GM21528 (cell line): ENCODE measurements around the gene ZC3H12C.

ENCODE experiments used
- ATAC-seq: cut with Tn5 transposase; IDR thresholded peaks from one replicate; pipeline ENCODE4 v1.9.1; 2021; ENCODE audit warnings: mild to moderate bottlenecking, moderate library complexity; ENCODE audit not compliant: unreplicated experiment, low FRiP score

ZC3H12C gene

DNA sequence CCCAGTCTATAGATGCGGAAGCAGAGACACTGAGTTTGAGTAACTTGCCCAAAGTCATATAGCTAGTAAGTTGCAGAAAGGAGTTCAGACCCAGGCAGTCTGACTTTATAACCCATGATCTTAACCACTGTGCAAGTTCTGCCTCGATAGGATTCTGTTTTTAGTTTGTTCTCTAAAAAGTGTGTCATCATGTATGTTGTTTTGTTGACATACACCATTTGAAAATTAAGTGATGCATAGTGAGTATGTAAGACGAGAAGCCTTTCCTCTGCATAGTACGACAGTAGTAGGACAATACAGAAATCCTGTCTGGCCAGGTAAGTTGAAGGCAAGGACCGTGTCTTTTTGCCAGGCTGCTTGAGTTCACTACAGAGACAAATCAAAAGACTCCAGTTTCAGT, 3.3 kb downstream of the ZC3H12C start:
- no peak for ATAC-seq

DNA sequence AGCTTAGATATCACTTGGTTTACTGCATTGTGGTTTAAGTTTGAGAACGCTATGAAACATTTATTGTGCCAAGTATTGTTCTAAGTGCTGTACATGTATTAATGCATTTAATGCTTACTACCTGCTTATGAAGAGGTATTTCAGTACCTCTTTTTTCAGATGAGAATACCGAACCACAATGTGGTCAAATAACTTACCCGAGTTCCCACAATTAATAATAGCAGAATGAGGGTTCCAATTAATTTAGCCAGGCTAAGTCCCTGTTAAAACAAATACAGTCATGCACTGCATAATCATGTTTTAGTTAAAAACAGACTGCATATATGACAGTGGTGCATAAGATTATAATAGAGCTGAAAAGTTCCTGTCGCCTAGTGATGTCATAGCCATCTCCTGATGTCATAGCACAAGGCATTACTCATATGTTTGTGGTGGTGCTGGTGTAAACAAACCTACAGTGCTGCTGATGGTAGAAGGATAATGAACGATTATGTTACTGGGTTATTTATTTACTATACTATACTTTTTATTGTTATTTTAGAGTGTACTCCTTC, 4.3 kb downstream of the ZC3H12C start:
- ATAC-seq: no peak

DNA sequence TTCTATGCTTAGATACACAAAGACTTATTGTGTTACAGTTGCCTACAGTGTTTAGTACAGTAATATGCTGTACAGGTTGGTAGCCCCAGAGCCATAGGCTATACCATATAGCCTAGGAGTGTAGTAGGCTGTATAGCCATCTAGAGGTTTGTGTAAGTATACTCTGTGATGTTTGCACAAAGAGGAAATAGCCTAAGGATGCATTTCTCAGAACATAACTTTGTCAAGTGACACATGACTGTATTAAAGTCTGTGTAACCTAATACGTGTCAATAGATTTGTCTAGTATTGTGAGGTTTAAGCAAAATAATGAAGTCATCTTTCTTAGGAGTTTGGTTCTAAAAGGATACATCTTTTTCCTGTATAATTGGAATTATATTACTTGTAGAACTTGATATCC, 5.5 kb downstream of the ZC3H12C start:
- peak; percentile 50 for ATAC-seq

DNA sequence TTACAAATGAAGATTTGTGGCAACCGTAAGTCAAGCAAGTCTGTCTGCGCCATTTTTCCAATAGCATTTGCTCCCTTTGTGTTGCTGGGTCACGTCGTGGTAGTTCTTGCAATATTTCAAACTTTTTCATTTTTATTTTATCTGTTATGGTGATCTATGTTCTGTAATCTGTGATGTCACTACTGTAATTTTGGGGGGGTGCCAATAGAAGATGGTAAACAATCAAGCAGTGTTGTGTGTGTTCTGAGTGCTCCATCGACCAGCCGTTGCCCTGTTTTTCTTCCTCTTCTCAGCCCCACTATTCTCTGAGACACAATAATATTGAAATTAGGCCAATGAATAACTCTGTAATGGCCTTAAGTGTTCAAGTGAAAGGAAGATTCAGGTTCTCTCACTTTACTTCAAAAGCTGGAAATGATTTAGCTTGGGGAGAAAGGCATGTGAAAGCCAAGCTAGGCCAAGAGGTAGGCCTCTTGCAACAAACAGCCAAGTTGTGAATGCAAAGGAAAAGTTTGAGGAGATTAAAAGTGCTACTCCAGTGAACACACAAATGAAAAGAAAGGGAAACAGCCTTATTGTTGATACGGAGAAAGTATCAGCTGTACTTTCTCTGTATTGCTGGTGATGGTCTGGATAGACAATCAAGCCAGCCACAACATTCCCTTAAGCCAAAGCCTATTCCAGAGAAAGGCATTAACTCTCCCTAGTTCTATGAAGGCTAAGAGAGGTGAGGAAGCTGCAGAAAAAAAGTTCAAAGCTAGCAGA, 7.5 kb downstream of the ZC3H12C start:
- no peak for ATAC-seq

DNA sequence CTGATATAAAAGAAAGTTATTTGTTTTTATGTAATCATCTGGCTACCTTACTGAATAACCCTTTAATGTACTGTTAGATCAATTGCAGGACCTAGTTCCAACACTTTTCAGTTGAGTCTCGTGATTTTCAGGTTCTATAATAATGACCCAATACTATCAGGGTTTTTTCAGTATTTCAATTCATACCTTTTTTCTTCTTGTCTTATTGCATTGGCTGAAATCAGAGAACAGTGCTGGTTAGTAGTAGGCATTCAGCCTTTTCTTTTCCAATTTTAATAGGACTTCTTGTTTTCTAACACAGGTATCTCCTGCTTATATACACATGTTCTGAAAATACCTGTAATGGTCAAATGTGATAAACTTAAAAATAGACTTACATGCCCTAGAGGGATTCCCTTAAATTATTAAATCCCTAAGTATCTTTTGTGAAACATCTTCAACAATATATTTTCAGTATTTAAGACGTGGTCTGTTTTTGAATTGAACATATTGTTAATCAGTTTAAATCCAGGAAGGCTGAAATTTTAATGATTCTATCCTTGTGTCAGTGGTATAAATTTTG, 13.6 kb downstream of the ZC3H12C start:
- ATAC-seq: no peak

DNA sequence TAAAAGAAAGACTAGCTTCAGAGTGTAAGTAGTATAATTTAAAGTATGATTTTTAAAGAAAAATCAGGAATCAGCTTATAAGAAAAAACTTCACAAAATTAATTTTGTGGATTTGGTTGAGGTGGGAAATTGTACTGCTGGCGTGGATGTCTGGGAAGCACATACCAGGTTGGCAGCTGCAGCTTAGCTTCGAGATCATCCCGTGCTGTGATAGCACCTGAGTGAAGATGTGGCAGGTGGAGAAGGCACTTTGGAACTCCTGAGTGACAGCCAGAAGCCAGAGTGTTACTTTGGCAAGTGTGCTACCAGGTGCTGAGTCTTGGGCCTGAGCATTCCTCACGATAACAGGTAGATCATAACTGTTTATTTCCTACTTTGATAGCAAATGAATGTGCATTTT, 17.7 kb downstream of the ZC3H12C start:
- ATAC-seq: no peak

DNA sequence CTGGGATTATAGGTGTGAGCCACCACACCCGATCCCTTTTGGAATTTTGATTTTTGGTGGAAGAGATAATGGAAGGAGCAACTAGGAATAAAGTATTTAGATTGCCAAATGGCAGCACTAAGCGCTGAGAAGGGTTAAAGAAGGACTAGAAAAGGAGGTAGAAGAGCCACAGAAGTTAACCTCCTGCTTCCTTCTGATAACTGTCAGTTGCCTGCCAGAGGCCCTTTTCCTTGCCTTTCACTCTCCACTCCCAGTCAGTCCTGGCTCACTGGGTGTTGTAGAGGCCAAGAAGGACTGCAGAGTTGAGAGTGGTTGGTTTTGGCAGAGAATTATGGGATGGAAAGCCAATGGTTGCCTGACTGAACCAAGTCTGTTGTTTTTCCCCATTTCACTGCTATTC, 19.3 kb downstream of the ZC3H12C start:
- ATAC-seq: no peak

DNA sequence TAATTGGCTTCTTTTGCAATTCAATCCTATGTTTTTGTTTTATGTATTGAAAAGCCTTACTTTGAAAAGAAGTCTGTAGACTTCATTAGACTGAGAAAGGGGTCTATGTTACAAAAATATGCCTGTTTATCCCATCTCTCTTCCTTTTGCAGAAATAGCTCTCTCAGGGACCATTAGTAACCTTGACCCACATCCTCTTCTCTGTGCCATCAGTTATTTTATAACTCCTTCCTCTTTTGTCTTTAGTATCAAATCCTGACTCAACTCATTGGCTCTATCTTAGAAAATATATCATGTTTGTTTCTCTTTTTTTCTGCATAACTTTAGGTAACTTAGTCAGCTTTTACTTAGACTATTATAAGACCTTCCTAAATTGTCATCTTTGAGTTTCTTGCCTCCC, 20.3 kb downstream of the ZC3H12C start:
- ATAC-seq: no peak

DNA sequence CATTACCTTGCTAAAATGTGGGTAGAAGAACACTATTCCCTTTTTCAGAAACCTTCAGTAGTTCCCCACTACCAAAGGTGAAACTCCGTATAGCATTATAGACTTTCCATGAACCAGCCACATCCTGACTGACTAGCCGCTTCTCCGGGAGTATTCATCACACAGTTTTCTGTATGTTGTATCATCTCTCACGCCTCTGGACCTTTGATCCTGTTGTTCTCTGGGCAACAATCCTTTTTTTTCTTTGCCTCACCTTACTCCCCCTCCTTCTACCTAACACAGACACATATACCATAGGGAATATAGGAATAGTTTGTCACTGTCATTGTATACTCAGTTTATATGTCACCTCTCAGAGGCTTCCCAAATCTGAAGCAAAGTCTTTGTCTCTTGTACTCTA, 20.8 kb downstream of the ZC3H12C start:
- ATAC-seq: no peak

DNA sequence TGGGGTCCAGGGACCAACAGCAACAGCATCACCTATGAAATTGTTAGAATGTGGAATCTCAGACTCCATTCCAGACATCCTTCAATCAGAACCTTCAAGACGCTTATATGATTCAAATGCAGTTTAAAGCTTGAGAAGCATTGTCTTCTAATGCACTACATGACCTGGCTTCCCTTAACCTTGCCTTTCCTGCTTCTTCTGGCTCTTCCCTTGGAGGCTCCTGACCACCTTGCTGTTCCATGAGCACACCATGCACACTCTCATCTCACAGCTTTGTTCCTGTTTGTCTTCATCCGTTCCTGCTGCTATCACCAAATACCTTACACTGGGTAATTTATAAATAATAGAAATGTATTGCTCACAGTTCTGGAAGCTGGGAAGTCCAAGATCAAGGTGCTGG, 26.1 kb downstream of the ZC3H12C start:
- ATAC-seq: no peak

DNA sequence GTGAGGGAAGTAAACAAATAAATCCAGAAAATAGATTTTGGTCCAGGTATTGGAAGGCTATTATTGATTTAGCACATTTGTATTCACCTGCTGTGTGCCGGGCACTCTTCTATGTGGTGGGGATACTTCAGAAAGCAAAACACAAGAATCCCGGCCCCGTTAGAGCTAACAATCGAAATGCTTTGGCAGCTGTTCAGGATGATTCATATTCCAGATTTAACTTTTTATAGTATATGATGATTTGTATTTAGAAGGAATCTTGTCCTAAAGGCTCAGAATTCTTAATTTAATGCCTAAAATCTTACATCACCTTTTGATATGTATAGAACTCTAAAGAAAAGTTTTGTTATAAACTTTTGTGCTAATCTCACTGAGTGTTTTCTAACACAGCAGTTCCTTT, 28.0 kb downstream of the ZC3H12C start:
- ATAC-seq: no peak

DNA sequence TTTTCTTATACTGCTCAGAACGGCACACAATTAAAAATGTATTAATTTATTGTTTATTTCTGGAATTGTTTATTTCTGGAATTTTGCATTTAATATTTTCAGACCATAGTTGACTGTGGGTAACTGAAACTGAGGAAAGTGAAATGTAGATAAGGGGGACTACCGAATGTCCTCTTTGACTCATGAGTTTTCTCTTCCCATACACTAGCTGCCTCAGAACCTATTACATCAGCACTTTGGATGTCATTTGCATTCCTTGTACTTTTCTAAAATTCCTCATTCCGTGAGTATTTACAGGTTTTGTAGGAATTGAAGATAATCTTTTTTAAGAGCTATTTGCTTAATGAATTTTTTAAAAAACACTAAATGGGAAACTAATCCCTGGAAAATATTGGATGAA, 29.8 kb downstream of the ZC3H12C start:
- no peak for ATAC-seq

DNA sequence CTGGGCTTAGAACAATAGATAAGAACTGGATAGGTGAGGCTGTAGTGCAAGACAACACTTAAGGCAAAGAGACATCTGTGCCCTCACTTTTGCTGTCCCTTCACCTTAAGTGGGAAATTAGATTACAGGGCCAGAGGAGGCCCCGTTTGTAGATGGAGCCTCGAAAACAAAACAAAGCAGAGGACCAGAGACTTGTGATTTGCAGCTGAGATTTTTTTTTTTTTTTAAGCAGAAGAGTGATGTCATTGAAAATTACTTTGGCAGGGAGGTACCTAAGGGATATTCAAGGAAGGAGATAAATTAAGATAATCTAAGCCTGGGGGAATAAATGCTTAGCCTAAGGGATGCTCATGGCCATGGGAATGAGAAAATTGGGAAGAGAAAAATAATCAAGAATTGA, 31.4 kb downstream of the ZC3H12C start:
- ATAC-seq: no peak

DNA sequence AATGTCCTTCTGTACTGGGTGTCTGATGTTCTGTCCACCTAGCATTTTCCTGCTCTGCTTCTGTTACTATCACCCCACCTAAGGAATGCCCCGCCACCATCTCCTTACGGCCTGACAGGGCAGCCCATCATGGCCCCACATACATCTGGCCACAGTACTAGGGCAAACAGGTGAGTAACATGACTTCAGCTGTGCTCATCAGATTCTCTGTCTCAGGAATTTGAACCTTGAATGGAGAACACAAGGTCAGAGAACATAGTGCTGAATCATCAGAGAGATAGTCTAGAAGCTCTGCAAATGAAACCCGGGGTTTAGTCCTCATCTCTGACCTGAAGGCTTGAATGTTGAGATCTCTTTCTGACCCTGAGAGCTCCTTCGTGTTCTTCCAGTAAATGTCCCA, 32.4 kb downstream of the ZC3H12C start:
- no peak for ATAC-seq

DNA sequence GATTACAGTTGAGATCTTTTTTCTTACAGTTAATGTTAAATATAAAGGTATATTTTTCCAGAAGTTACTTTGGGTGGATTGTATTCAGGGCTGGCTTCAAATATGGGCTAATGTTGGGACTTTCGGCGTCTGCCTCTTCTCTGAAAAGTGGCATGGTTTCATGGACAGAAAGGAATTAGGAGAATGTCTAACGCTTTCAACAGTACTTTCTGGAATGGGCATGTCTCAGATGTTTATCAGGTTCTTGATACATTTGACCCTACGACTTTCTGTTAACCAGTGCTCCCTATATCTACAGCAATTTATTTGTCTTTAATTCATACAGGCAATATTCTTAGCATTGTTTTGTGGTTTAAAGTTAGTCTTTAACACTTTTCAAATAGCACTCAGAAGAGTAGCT, 33.7 kb downstream of the ZC3H12C start:
- ATAC-seq: no peak

DNA sequence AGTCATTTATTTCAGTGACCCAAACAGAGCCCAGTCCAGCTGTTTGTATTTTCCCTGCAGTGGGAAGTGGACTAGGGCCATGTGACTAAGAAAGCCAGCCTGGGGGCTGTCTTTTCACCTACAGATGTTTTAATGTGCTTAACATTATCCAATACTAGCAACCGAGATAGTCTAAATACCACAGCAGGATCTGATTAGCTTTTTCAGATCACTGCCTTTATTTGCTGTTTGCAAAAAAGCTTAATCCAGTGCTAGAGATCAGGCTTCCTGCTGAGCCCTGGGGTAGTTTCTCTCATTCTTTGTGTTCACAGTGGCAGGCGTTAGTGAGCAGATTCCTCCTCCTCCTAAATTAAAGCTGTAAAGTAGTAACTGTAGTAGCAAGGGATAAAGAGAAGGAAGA, 35.0 kb downstream of the ZC3H12C start:
- ATAC-seq: no peak

DNA sequence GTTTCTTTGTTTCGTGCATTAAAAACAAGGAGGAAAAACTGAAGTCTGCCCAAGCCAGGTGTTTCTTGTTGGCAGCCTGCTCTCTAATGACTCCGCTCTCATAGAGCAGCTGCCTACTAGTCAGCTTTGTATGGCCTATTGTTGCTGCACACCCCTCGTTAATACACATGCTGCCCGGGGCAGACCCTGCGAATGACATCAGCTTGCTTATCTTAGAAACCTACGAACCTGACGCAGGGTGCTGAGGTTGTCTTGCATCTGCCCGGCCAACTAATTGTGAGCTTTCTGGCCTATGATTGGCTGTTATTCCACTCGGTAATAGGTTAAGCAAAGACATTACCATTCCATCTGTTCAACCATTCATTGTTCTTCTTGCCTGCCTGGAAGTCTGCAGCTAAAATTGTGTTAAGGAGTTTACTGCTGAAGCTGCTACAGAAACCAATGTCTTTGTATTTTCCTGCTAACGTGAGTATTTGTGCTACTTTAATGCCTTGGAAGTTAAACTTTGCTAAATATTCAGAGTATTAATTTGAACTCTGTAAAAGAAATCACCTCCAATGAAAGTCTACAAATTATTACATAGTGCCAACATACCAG, 37.5 kb downstream of the ZC3H12C start:
- no peak for ATAC-seq

DNA sequence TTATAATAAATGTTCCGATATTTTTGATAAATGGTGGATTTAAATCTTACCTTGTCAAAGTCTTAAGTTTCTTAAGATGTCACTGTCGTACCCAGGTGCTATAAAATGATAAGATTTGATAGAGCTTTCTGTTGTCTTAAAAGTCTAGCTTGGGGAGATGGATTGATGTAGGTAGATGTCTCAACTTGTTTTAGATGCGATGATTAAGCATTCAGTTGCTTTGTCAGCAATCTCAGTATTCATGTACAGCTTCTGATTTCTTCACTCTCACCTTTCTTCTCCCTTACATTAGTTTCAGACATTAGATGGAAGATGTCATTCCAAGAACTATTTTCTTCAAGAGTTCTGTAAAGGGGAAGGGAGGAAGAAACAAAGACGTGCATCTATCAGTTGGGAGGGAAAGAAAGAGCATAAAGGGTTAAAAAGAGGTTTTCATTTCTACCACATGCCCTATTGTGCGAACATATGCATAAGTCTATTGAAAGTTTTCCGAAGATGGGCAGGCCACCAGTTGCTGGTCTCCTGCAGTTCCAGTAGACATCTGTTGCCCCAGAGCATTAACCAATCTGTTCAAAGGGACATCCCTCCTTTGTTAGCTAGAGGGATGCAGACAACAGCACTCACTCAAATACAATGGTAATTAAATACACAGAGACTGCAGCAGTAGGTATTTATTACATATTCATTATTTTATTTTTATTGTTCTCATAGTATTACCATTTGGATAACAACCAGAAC, 38.4 kb downstream of the ZC3H12C start:
- no peak for ATAC-seq

DNA sequence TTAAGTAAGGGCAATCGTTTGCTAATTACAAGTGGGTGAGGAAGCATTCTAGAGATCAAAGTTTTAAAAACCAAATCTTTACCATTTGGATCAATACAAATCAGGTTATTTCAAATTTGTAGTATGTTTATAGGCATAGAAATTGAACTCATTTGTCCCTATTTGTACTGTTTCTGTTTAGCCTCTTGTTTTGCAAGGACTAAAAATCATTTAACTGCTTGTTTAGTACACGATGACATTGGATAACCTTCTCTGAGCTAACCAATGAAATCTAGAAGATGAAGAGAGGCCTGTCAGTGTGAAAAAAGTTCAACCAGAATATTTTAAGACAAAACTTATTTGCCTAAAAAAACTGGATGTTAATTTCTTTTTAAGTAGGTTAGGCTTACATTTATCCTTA, 40.0 kb downstream of the ZC3H12C start:
- ATAC-seq: no peak

DNA sequence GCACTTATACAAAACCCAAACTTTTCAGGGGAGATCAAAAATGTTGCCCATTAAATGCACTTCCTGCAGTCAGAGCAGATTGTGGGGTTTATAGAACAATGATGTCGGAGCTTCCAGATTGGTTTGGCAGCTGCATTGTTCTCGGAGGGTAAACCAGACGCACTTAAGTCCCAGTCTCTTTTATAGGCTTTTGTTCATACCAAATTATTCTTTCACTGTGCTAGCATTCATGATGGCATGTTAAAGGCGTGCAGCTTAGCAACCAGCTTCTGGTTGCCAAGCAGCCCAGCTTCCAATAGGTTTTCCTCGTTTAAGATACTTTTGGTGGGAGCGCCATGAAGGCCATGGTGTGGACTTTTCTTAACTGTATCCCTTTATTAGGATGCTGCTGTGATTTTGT, 40.9 kb downstream of the ZC3H12C start:
- ATAC-seq: no peak

DNA sequence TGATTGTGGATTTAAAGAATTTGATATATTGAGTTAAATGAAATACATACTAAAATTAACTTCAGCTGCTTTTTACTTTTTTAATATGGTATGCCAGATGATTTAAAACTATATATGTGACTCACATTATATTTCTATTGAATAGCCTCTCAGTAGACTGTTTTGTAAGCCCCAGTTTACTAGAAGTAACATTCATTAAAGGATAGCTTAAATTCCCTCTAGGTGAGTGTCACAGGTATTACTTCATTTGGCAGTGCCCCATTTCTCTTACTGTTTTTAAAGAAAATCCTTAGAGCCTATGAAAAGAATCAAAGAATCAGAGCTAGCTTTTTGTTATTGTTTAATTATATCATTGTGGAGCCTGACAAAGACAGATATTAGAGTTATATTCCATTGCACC, 48.6 kb downstream of the ZC3H12C start:
- ATAC-seq: no peak
